ENCODE results near the gene BPTF. TPM values are rescaled to one million over a fixed set of nuclear protein-coding genes. Genes with fewer than 3 reads are reported as not detected.
A peak's percentile ranks its signal among the peaks of the same experiment; 100 is the strongest.

BPTF gene
- total and polyA plus RNA-seq, 2 of the 13 experiments (the other 11 are each of a cell fraction or from before 2014, with no cell fraction given) = 43.5 to 66.1 TPM

GRCh38 chr17:68022547-68022946, 197.2 kb downstream of the BPTF start (continued):
- peak; percentile 60 for TF ChIP-seq CTCF (CRISPR knock-in tag; IDR thresholded peaks at IDR 0.05)
- peak; percentile 91 for TF ChIP-seq ZMYM3 (CRISPR knock-in tag; IDR thresholded peaks at IDR 0.05)

- in situ Hi-C loops (cut with HindIII; ENCODE audit: extremely low pct_ligation_motif_present, low pct_unique_long_range_greater_than_20kb) (no loop called here), intact Hi-C loops (cut with micrococcal nuclease; ENCODE audit: unreplicated experiment) (loop anchor here (10.0 kb wide), 1 partner anchor 425 kb away; the partner anchor contains the start of gene WIPI1)
- CTCF ChIA-PET (ENCODE audit: low intra/inter-chr PET ratio, low total read pairs) = no interaction called here
- ATAC-seq (peak; percentile 92), DNase-seq (ENCODE audit: low spot score) (peak; percentile 97), FAIRE-seq (peak; percentile 94)
- Histone ChIP-seq H3K27me3 (ENCODE audit: control insufficient read depth in 1 of 2, insufficient read depth in 2 of 2, low read length in 2 of 2) (no peaks in the 10 kb centered on the region), H3K4me1 (ENCODE audit: insufficient read depth, low read length) (peaks cover 62% of the 10 kb centered on the region), H3K4me2 (ENCODE audit: low read depth, low read length) (peak overlapping the region; percentile 54), H4K20me1 (ENCODE audit: insufficient read depth, low read length) (no peaks in the 10 kb centered on the region), H2AFZ (ENCODE audit: low read length) (no peak overlapping the region), H3K27ac (ENCODE audit: extremely low read length, insufficient read depth, low read length) (peak overlapping the region; percentile 52), H3K9ac (ENCODE audit: insufficient read depth, low read depth, low read length) (peak overlapping the region; percentile 8), H3K9me3 (ENCODE audit: low read length) (no peaks in the 10 kb centered on the region), H3K36me3 (replicated peaks in 1 of 2; ENCODE audit: control insufficient read depth in 1 of 2, insufficient read depth in 2 of 2, low read length in 2 of 2) (no peaks in the 10 kb centered on the region), H3K79me2 (ENCODE audit: insufficient read depth, low read length) (no peaks in the 10 kb centered on the region), H3K4me3 (replicated peaks in 1 of 3; ENCODE audit: insufficient read depth in 1 of 3, low read depth in 2 of 3, low read length in 3 of 3) (peak overlapping the region in 1 of 3 experiments; percentile 20; a peak in 1 of 6 replicates)
- WGBS (ENCODE audit: low lambda C conversion rate) = 9% methylated on average over 8 of the region's 8 CpGs
- no TSS peak for BruUV-seq (replicated peaks)
- POLR2A ChIA-PET = interaction anchor here (0.6 to 3.5 kb wide), 6 partner anchors 10 to 426 kb away, joined by 3 to 37 read pairs (median 3); no protein-coding TSS in a partner anchor
- no peak for TF ChIP-seq ATRX (CRISPR knock-in tag; IDR thresholded peaks at IDR 0.05; ENCODE audit: borderline replicate concordance)
- peak; percentile 51; the same call in 1 of the 2 replicates for TF ChIP-seq DPF2 (CRISPR knock-in tag; IDR thresholded peaks at IDR 0.05; ENCODE audit: borderline replicate concordance, low read depth)
- peak; percentile 63 for TF ChIP-seq ZSCAN21 (CRISPR knock-in tag; IDR thresholded peaks at IDR 0.05; ENCODE audit: borderline replicate concordance)
- TF ChIP-seq JDP2 (CRISPR knock-in tag; IDR thresholded peaks at IDR 0.05; ENCODE audit: borderline replicate concordance) = no peak; the same call in 1 of the 2 replicates
- peak; percentile 70; the same call in 1 of the 2 replicates for TF ChIP-seq ZNF710 (CRISPR knock-in tag; IDR thresholded peaks at IDR 0.05; ENCODE audit: borderline replicate concordance)
- no peak for TF ChIP-seq PRDM15 (CRISPR knock-in tag; IDR thresholded peaks at IDR 0.05)
- TF ChIP-seq ZNF275 (CRISPR knock-in tag; IDR thresholded peaks at IDR 0.05; ENCODE audit: borderline replicate concordance) = no peak
- TF ChIP-seq MAFF (IDR thresholded peaks at IDR 0.05; ENCODE audit: low read depth, low read length) = no peak
- no peak for TF ChIP-seq ZNF335 (CRISPR knock-in tag; IDR thresholded peaks at IDR 0.05)
- no peak for TF ChIP-seq ZNF260 (CRISPR knock-in tag; IDR thresholded peaks at IDR 0.05; ENCODE audit: borderline replicate concordance, low read depth)
Observed at GRCh38 chr17:68029512-68030215, 204.4 kb downstream of the BPTF start.

Data from HepG2 (cell line).